NOMO-1 treated with DMSO at 0.1 percent for 48 hours (cell line): ENCODE results near the gene MRTFB.

ENCODE experiments used
- DNase-seq: peaks from one replicate; lab custom pipeline; 2025; ENCODE audit not compliant: unreplicated experiment; lab: John Stamatoyannopoulos, UW

Gene MRTFB

DNA sequence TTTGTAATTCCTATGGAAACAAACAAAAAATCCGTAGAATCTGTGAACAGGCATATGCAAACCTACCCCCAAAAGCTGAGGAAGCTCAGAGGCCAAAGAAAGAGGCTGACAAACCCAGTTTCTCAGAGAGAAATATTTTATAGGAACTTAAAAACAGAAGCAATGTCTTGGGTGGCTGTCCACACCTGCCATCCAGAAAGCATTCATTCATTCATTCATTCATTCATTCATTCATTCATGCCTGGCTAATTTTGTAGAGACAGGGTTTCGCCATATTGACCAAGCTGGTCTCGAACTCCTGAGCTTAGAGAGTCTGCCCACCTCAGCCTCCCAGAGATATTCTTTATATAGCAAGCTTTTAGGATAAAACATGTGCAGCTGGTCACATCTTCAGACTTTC, 154.3 kb downstream of the MRTFB start:
- no peak for DNase-seq

DNA sequence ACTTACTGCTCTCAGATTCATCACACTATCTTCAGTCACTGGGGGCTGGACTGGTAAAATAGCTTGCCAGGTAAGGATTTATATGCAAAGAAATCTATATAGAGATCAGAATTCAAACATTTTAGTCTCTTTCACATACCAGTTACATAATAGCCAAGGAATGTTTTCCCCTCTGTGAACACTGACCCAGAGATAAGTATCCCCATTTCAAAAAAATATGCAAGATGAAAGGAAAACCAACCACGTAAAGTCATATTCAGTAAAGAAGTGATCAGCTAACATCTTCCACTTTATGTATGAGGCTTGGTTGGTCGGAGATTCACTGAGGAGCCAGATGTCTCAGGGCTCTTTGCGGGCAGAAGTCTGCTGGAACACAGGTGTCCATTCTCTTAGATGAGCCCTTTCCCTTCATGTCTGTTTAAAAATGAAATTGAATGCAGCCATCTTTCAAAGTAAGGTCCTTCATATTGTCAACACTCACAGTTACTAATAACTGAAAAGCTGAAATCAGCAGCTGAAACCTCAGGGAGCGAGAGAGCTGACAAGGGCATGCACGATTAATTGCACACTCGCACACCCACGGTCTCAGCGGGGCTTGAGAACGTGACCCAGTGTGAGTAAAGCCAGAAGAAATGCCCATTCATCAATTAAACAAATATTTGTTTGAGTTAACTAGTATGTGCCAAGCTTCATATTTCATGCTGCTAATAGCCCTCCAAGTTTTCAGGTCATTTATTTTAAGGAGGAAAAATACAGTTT, 161.2 kb downstream of the MRTFB start:
- DNase-seq, result no peak

DNA sequence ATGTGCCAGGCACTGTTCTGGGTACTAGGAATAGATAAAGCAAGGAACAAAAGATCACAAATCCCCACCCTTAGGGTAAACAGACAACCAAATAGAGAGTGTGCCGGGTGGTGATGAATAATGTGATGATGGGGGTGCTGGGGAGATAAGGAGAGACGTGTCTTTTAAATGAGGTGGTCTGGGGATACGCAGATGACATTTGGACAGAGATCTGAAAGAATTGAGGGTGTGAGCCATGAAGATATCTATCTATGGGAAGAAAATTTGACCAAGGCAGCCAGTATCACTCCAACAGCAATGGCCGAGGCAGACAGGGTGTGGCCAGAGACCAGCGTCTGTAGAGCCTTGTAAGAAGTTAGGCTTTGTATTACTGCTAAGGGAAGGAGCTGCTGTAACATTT, 165.3 kb downstream of the MRTFB start:
- DNase-seq, result no peak

DNA sequence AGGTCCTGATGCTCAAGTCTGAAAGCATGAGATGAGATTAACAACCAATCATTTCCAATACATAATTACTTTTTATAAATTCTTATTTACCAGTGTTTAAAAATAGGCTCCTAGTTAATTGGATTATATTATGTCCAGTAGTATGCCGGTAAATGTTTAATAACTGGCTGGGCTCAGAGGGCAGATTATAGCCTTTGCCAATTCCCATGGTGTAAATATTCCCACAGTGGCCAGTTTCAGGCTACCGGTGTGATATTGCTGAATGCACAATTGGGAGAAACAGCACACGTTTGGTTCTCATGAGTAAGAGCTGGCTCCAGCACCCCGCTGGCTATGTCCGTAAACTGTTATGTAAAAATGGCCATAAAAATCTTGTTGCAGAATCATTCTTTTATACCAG, 167.6 kb downstream of the MRTFB start:
- no peak for DNase-seq

DNA sequence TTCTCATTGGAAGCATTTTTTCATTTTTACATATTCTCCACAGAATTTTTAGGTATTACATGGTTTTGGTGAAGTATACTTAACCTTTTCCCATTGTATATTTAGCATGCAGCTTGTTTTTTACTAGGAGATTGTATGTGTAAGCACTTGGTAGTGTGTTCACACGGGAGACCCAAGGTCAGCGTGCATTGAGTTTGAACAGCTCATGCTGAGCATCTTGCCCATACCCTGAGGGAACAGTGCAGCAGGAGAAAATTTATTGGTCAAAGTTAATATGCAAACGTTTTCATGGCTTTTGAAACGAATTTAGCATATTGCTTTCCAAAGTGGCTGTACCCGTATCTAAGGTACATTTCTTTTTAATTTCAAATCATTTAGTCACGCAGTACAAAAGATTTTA, 168.7 kb downstream of the MRTFB start:
- DNase-seq, result no peak

DNA sequence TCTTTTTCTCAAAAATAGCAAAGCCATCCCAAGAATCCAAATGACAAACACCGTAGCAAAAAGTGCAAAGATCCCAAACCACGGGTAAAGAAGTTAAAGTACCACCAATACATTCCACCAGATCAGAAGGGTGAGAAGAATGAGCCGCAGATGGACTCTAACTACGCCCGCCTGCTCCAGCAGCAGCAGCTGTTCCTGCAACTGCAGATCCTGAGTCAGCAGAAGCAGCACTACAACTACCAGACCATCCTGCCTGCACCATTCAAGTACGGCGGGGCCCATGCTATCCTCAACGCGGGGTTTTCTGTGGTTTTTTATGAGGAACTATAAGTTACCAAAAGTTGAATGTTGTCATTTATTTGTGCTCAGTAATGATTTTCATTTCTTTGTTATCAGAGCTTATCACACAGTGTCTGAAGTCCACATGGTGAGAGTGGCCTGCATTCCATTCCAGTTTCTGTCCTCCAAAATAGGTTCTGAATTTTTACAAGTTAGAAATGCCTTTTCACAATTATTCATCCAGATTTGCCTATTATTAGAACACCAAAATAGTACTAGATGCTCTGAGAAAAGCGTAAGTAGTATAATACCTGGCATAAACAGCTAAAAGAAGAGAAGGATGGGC, 169.2 kb downstream of the MRTFB start:
- DNase-seq, result no peak

DNA sequence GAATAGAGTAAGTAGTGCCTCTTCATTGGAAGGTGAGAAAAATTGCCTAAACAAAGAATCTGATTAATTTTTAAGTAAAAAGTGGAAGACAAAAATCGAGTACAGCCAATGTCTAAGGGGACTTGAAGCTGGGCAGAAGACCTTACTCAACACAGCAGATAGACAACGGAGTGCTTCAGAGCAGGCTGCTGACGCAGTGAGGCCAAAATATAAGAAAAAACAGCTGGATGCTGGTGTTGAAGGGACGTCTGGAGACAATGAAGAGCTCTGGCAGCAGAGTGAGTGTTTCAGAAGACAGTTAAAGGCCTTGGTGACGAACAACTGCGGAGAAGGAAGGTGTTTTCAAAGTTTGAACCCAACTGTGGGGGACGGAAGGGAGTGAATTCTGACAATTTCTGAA, 169.8 kb downstream of the MRTFB start:
- no peak for DNase-seq

DNA sequence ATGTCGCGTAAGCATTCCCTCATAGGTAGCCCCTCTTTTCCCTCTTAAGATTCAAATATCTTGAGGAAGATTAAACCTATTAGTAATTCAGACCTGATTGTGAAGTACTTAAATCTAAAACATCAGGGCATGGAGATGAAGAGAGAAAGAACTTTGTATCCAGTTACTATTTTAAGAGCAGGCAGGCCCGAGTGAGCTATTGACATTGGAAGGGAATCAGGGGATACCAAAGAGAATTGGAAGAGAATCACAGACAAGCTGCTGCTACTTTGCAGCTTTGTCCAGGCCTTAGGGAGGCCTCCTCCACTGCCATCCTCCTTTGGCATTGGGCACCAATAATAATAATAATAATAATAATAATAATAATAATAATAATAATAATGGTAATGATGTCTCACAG, 170.5 kb downstream of the MRTFB start:
- DNase-seq, result no peak

DNA sequence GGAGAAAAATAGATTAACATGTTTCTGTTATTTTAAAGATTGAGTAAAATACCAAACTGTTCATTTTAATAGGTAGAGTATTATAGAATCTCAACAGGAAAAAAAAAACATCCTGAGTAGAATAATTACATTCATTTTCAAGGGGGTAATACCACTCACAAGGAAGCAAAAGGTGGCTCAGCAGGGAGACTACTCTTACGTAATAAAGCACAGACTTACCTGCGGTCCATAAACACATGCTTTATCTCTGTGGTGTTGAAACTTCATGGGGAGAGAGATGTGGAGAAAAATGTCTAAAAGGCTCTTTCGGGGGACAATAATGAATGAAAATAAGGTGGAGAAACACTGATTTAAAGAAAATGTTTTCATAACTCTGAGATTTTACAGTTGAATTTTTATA, 171.7 kb downstream of the MRTFB start:
- DNase-seq, result no peak

DNA sequence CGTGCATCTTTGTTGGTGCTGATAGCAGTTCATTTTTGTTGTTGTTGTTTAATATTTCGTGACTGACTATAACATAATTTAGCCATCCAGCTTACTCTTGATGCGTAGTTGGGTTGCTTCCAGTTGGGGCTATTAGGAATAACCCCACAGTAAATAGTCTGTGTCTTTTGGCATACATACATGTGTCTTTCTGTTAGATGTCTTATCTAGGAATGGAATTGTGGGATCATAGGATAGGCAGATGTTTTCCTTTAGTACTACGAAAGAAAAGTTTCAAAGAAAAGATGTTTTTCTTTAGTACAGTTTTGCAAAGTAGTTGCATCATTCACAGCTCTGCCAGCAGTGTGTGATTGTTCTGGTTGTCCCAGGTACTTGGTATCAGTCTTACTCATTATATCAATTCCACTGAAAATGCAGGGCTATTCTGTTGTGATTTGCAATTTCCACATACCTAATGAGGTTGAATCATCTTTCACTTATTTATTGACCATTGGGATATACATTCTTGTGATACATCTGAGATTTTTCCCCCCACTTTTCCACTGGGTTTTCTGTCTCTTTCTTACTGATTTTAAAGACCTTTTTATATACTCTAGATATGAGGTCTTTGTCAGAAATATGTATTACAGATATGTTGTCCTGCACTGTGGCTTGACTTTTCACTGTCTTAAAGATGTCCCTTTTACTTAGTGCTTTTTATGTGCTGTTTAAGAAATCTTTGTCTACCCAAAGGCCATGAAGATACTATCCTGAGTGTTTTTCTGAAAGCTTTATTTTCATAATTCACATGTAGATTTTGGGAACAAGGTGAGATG, 173.3 kb downstream of the MRTFB start:
- no peak for DNase-seq

DNA sequence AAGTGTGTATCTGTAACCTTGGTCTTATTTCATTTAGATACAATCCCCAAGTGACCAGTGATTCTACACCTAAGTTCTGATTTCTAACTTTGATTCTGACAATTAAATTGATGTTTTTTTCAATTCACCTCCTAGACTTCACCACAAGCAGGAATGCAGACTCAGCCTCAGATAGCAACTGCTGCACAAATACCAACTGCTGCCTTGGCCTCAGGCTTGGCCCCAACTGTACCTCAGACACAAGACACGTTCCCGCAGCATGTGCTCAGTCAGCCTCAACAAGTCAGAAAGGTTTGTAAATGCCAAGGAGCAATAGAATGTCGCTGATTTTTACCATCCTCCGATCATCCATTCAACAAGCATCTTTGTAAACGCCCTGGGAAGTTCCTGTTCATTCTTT, 177.7 kb downstream of the MRTFB start:
- no peak for DNase-seq

DNA sequence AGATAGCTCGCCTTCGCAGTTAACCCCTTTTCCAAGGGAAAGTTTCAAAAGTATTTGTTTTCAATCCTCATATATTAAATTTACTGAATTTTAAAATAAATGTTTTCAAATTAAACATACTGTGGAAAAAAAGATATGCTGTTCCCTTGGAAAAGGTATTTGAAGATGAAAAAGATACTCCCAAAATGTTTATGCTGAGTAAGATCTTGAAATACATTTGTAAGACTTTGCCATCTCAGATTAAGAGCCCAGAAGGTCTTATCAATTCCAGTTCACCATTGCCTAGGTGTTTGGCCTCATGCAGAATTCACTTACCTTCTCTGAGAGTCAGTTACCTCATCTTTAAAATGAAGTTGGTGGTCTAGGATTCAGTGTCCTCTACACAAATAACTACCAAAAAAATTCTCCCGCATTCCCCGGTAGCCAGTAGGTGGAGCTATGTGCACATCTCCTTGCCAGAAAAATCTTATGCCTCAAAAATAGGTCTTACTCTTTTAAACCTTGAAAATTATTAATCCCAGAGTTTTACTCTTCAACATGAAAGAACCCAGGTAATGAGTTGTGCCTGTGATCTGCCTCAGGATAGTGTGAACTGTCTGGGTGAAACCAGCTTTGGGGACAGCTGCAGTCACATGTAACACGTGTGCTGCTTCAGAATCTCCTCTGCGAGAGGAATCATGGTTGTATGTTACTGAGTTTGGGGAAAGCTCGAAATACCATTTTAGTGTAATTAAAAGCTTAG, 178.3 kb downstream of the MRTFB start:
- DNase-seq, result peak; percentile 25

DNA sequence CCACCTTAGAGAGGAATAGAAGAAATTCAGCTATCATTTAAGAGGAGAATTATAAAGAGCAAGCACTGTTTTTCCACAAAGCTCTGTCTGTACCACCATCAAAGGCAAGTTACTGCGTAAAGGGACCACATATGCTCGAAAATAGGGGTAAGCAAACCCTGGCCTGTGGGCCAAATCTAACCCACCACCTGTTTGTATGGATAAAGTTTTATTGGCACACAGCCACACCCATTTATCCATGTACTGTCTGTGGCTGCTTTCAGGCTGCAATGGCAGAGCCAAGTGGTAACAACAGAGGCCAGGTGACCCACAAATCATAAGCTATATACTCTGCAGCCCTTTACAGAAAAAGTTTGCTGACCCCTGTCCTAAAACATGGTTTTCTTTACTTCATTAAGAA, 180.3 kb downstream of the MRTFB start:
- DNase-seq, result no peak

DNA sequence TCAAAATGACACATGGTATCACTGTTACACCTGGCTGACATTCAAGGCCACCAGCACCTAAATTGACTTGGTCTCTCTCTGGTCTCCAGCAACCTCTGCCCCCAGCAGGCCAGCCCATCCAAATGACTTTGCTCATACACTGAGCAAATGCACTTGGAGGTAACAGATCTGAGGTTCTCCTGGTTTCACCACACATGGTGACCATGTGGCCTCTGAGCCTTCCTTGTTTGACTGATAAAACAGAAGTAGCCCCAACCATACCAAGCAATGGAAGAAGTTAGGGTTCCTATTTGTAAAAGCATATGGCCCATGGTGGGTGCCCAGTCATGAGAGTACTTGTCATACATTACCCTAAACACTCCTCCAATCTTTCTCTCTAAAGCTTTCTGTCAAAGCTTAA, 181.7 kb downstream of the MRTFB start:
- DNase-seq, result no peak

DNA sequence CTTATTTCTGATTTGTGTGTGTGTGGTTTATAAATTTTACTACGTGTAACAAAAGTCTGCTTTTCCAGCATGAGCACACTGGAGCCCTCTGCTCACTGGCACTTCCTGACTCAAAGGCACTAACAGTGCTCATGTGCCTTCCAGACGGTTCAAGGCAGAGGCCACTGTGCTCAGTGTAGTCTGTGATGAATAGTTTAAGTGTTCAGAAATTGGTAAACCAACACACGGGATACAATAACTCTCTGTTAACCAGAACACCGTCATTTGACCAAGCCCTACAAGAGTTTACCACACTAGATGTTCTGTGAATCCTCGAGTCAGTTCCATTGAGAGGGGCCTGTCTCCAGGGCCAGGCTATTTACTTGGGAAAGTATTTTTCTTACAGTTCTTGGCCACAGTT, 191.9 kb downstream of the MRTFB start:
- DNase-seq, result no peak

DNA sequence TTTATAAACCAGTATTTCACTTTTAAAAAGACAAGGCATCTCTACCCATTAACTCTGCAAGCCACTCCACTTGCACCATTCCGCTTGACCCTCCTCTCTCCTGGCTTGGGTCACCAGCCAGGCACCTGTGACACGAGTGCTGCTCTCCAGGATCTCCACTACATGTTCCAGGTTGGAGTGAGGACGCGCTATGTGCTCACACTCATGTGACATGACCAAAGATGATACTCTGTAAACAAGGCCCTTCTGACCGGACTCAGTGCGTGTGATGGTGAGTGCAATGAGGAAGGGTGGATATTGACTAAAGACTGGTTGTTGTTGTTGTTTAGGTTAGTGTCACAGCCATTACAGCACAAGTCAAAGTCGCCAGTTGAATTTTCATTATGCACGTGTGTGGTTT, 192.7 kb downstream of the MRTFB start:
- no peak for DNase-seq

DNA sequence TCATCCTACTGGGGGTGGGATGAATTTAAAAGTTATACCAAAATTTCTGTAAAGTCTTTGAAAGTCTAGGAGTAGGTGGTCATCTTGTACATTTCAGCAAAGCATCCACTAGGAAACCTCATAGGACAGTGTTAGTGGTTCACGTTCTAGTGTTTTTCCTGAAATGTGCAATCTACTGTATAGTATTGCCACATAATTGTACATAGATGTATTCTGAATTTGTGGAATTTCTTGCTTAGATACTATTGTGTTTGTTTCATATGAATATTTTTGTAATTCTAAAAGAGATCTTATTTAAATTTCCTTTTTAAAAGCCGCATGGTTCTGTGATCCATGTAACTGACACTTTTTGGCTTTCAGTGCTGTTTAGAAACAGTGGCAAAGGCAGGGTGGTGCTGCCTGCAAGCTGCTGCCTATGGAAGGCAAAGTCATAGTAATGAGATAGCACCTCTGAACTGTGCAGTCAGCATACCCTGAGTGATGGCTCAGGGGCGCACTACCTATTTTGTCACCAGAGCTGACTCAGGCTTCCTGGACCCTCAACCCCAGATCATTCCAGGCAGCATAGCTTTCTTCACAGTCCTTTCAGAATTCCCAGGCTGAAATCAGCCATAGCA, 193.3 kb downstream of the MRTFB start:
- no peak for DNase-seq

DNA sequence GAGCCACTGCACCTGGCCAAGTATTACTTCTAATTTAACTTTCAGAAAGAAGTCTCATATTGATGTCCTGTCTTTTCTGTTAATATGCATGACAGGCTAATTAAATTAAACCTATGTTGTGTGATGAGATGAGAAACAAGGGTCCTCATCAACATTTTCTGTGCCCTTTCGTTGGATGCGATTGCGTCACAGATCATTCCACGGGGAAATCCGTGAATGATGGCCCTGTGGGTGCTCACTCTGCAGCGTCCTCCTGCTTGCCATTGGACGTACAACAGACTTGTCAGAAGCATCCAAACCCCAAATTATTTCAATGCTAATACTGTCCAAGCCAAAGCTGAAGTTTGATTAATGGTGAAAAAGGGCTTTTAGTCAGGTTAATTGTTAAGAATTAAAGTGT, 197.0 kb downstream of the MRTFB start:
- no peak for DNase-seq

DNA sequence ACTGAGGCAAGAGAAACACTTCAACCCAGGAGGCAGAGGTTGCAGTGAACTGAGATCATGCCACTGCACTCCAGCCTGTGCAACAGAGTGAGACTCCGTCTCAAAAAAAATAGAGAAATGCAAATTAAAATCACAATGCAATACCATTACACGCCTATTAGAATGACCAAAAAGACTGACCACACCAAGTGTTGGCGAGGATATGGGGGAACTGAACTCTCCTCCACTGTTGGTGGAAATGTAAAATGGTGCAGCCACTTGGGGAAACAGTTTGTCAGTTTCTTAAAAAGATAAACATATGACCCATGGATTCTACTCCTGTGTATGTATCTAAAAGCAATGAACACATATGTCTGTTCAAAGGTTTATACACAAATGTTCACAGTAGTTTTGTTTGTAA, 204.8 kb downstream of the MRTFB start:
- DNase-seq, result no peak

DNA sequence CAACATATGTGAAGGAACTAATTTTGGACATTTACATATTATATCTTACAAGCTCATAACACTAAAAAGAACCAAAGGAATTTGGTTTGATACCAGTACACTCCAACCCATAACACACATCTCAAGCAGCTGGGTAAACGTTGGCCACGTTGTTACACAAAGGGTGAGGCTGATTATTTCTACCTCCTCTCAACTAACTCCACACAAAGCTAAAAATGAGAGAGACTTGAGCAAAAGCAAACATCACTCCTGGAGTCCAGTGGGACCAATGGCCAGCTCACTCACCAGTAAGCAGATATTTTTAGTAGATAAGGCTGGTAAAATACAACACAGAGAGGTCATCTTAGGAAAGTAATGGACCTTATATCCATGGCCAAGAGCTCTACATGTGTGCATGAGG, 207.6 kb downstream of the MRTFB start:
- DNase-seq, result no peak

DNA sequence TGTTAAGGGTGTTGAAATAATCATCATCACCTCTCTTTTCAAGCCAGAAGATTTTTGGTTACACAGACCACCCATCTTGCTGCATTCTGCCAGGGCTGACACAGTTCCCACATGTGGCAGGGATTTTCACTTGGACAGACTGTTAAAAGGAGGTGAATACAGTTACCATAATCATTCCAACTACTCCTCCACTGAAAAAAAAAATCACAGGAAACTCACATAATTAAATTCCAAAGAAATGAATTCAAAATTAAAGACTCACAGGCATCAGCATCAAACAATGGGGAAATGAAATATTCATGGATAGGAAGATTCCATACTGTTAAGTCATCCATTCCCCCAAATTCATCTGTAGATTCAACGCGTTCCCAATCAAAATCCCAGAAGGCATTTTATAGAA, 209.4 kb downstream of the MRTFB start:
- DNase-seq, result no peak
